ENCODE data around the gene KCNMA1. TPM values are rescaled to one million over a fixed set of nuclear protein-coding genes. Genes with fewer than 3 reads are reported as not detected.

KCNMA1 gene
- total and polyA plus RNA-seq, 8 donors, result 0.92 to 155 (median 54.3) TPM

DNA sequence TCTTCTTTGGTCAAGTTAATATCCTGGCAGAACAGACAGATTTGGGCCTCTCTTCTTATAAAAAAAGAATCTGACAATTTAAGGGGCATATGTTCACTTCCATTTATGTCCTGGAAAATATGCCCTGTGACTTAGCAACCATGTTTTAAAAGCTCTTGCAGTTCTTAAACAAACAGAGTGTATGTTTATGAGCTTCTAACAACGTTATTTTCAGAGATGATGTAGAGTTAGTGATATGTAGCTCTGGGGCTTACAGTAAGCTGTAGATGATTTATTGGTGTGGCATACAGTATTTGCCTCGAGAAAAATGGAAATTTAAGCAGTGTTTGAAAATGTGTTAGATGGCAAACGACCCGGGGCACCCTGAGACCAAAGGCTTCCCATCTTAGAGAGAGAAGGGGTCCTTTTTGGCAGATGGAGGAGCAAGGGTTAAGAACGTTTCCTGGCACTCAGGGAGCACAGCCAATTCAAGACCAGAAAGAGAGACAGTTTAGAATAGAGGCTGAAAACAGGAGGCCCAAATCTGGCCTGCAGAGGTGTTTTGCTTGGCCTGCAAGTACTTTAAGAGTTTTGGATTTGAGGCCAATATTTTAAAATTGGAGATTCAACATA lies 397.5 kb downstream of the KCNMA1 start:
- intact Hi-C loops (cut with DNase I; ENCODE audit: low total_unique reads), result no loop called here
- Histone ChIP-seq H3K4me3 (no peak overlapping the region), H3K27ac (peak overlapping the region in 2 of 5 donors; percentile 53 to 63), H3K9me3 (no peaks in the 10 kb centered on the region), H3K36me3 (no peaks in the 10 kb centered on the region), H3K27me3 (no peaks in the 10 kb centered on the region), H3K4me1 (peaks cover 0 to 35% (median 6%) of the 10 kb centered on the region in 4 donors)
- 40 to 59% (median 46%) methylated on average over 5 of the region's 5 CpGs for WGBS, 5 donors
- TF ChIP-seq, protein P1, sequence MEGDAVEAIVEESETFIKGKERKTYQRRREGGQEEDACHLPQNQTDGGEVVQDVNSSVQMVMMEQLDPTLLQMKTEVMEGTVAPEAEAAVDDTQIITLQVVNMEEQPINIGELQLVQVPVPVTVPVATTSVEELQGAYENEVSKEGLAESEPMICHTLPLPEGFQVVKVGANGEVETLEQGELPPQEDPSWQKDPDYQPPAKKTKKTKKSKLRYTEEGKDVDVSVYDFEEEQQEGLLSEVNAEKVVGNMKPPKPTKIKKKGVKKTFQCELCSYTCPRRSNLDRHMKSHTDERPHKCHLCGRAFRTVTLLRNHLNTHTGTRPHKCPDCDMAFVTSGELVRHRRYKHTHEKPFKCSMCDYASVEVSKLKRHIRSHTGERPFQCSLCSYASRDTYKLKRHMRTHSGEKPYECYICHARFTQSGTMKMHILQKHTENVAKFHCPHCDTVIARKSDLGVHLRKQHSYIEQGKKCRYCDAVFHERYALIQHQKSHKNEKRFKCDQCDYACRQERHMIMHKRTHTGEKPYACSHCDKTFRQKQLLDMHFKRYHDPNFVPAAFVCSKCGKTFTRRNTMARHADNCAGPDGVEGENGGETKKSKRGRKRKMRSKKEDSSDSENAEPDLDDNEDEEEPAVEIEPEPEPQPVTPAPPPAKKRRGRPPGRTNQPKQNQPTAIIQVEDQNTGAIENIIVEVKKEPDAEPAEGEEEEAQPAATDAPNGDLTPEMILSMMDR (IDR thresholded peaks at IDR 0.05), result no peak
- TF ChIP-seq POLR2AphosphoS5 (IDR thresholded peaks at IDR 0.05), result peak in 1 of 3 donors; percentile 73
- no peak for TF ChIP-seq POLR2A (IDR thresholded peaks at IDR 0.05)
- DNase-seq, result peak in 1 of 2 donors; percentile 64

DNA sequence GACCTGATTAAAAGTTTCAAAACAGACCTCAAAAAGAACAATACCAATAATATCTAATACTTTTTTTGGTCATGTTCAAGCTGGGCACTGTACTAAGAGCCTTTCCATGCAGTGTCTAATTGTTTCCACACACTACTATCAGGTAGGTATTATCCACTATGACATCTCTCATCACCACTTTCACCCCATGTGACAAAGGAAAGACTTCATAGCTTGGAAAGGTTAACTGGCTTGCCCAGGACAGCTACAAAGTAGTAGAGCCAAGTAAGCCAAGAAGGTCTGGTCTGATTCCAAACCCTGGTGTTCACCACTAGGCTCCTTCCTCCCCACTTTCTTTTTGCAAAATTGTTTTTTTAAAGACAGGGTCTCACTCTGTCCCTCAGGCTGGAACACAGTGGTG lies 400.5 kb downstream of the KCNMA1 start:
- H3K9me3 ChIP-seq, result no peaks in the 10 kb centered on the region
- no peaks in the 10 kb centered on the region for H3K27me3 ChIP-seq
- H3K27ac ChIP-seq, result peak overlapping the region in 2 of 5 donors; percentile 30 to 65
- DNase-seq, result no peak
- H3K36me3 ChIP-seq, result no peaks in the 10 kb centered on the region
- TF ChIP-seq POLR2A (IDR thresholded peaks at IDR 0.05) (no peak), POLR2AphosphoS5 (IDR thresholded peaks at IDR 0.05) (no peak), EP300 (IDR thresholded peaks at IDR 0.05) (no peak)
- TF ChIP-seq, protein P1 (IDR thresholded peaks at IDR 0.05), result no peak
- H3K4me3 ChIP-seq, result no peak overlapping the region
- H3K4me1 ChIP-seq, result peaks cover 0 to 29% (median 4%) of the 10 kb centered on the region in 4 donors
- intact Hi-C loops (cut with DNase I; ENCODE audit: low total_unique reads), result no loop called here

DNA sequence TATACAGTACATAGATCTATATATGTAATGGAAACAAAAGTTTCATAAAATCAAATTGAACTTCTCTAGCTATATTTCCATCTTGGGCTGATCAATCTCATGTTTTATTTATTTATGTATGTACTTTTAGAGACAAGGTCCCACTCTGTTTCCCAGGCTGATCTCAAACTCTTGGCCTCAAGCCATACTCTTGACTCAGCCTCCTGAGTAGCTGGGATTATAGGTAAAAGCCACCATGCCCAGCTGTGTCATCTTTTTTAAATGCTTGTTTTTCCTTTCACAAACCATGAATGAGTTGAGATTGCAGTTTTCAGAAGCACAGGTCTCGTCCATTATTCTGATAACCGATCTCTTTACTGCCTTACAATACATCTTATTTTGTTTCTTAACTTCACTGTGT lies 400.9 kb downstream of the KCNMA1 start:
- Histone ChIP-seq H3K27me3 (no peaks in the 10 kb centered on the region), H3K27ac (peak overlapping the region in 2 of 5 donors; percentile 2 to 30), H3K36me3 (no peaks in the 10 kb centered on the region), H3K4me3 (no peak overlapping the region), H3K9me3 (no peaks in the 10 kb centered on the region), H3K4me1 (peaks cover 0 to 27% (median 3%) of the 10 kb centered on the region in 4 donors)
- TF ChIP-seq POLR2A (IDR thresholded peaks at IDR 0.05) (no peak), POLR2AphosphoS5 (IDR thresholded peaks at IDR 0.05) (no peak), EP300 (IDR thresholded peaks at IDR 0.05) (no peak)
- TF ChIP-seq, protein P1 (IDR thresholded peaks at IDR 0.05), result no peak
- 79 to 90% (median 84%) methylated on average over 2 of the region's 2 CpGs for WGBS, 5 donors
- DNase-seq, result no peak
- intact Hi-C loops (cut with DNase I; ENCODE audit: low total_unique reads), result no loop called here

DNA sequence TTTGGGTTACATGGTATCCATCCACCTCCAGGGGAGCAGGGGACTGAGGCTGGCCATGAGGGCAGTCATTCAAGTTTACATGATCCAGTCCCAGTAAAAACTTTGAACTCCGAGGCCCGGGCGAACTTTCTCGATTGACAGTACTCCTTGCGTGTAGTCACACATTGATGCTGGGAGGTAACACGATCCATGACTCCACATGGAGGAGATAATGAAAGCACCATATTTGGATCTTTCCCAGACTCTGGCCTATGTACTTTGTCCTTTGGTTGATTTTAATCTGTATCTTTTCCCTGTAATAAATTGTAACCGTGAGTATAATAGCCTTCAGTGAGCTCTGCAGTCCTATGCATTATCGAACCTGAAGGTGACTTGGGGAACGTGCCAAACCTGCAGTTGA lies 401.6 kb downstream of the KCNMA1 start:
- TF ChIP-seq POLR2A (IDR thresholded peaks at IDR 0.05) (no peak), EP300 (IDR thresholded peaks at IDR 0.05) (no peak), POLR2AphosphoS5 (IDR thresholded peaks at IDR 0.05) (no peak)
- TF ChIP-seq, protein P1 (IDR thresholded peaks at IDR 0.05), result no peak

More for the DNA sequence above, 401.6 kb downstream of the KCNMA1 start:
- Histone ChIP-seq H3K36me3 (no peaks in the 10 kb centered on the region), H3K9me3 (no peaks in the 10 kb centered on the region), H3K4me3 (no peak overlapping the region), H3K4me1 (peaks cover 0 to 21% (median 3%) of the 10 kb centered on the region in 4 donors), H3K27me3 (no peaks in the 10 kb centered on the region), H3K27ac (peak overlapping the region in 2 of 5 donors; percentile 2 to 30)
- 67 to 93% (median 77%) methylated on average over 9 of the region's 9 CpGs for WGBS, 5 donors
- intact Hi-C loops (cut with DNase I; ENCODE audit: low total_unique reads), result no loop called here
- DNase-seq, result no peak
